Caki2 (cell line): Measurements from ENCODE around the gene ATL1. TPM values are rescaled to one million over a fixed set of nuclear protein-coding genes. Genes with fewer than 3 reads are reported as not detected.
A peak's percentile ranks its signal among the peaks of the same experiment; 100 is the strongest.
"Not testable (repeated sequence)": the region's sequence is repeated elsewhere in the genome, so short reads cannot be mapped to it uniquely, and the experiment has no call there.

Experiments used
- DNase-seq: peaks from one replicate; pipeline ENCODE4 v3.0.0-alpha.2; 2015; ENCODE audit warnings: low read depth
- in situ Hi-C: cut with HindIII; loops from 2 replicates; pipeline ENCODE4 v1.10.0; 2016; ENCODE audit warnings: low sequenced_read_pairs, low pct_unique_long_range_greater_than_20kb, mixed read lengths
- total RNA-seq: library from RNA; depleted of rRNA; stranded (reverse); fragments of >200 nt; shearing (Covaris generic); gene quantifications from 2 replicates; pipeline ENCODE4 v1.2.3, GENCODE V29; 2014; ENCODE audit warnings: low replicate concordance

The ATL1 gene
- total RNA-seq, 1 experiment from 2014 or later, result 16.2 TPM

DNA sequence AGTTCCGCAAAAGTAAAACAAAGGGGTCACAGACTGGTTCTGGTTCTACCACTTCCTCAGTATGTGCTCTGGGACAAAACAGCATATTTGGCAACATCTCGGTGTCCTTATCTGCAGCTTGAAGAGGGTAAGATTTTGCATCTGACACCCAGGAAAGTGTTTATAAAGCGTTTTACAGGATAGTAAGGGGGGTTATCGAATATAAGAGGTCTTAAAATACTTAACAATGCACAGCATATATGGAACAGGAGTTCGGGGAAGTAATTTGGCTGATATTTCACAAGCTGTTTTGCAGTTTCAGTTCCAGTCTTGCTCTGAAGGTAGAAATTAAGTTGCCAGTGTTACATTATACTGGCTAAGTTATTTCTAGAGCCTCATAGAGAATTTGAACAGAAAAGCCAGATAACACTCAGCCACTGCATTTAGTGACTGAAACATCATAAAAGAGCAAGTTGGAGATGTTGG lies 26.7 kb upstream of the ATL1 start:
- in situ Hi-C loops, result no loop called here
- no peak for DNase-seq

DNA sequence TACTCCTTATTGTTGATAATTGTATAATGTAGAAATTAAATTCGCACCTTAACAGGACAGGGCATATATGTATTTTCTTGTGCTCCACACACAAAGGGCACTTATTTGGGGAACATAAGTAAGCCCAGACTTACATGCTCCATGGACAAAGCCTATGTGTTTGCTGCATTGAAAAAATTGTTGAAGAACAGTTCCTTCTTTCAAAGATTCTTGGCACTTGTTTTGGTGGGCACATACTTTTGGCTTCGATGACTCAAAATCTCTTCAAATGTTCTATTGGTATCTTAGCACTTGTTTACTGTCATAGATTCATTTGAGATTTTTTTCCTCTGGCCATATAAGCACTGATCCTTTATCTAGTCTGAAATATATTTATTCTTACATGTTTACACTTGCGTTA lies 26.1 kb upstream of the ATL1 start:
- DNase-seq, result no peak
- in situ Hi-C loops, result no loop called here

GRCh38 chr14:50534416-50534815 lies 25.5 kb upstream of the ATL1 start:
- in situ Hi-C loops, result no loop called here
- no peak for DNase-seq

- in situ Hi-C loops, result no loop called here
- DNase-seq, result no peak
Observed at GRCh38 chr14:50534997-50535396, 24.9 kb upstream of the ATL1 start.

GRCh38 chr14:50538034-50538433 lies 21.9 kb upstream of the ATL1 start:
- DNase-seq, in situ Hi-C loops: not testable (repeated sequence)

DNA sequence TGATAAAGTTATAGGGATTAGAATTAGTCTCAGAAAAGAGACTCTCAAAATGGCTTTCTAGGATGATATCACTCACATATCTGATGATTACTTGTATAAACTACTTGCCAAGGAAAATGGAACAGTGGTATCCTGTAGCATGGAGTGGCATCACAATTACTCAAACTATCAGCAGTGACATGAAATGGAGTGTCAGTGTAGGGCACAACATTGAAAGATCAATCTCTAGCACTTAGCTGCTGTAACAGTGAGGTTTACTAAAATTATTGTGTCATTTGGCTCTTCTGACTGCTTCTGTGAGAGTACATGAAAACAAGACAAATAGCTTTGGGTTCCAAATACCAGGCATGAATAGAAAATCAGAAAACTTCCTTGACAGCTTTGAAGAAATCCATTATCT lies 20.9 kb upstream of the ATL1 start:
- no peak for DNase-seq
- in situ Hi-C loops, result no loop called here

DNA sequence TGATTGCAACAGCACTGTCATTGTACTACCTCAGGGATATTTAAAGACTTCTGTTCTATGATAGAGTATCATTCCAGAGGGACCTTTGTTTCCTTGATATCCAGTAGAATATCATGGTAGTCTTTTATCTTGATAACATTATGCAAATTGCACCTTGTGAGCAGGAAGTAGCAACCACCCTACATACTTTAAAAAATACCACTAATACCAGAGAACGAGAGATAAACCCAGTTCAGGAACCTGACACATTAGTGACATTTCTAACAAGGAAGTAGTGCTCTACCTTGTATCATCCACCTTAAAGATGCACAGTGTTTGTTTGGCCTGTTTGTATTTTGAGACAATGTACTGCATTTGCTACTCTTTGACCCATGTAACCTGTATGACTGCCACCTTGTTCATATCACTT lies 18.8 kb upstream of the ATL1 start:
- DNase-seq, result no peak
- in situ Hi-C loops, result no loop called here

DNA sequence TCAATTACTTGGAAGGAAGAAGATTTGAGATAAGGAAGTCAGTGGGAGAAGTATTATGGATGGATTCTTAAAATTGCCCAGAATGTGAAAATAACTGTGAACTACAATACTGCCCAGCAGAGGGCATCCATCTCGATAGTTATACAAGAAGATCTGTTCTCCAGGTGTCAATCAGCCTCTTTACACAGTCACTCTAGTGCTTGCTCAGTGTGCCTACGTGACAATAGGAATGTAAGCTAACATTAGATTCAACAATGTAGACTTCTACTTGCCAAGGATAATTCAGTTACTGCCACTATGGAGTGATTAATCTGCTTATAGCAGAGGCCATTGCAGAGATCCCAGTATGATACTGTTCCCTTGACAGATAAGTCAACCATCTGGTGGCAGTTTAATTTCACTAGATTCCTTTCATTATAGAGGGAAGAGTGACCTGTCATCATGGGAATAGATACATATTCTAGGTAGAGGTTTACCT lies 17.0 kb upstream of the ATL1 start:
- in situ Hi-C loops, result no loop called here
- peak; percentile 44 for DNase-seq

DNA sequence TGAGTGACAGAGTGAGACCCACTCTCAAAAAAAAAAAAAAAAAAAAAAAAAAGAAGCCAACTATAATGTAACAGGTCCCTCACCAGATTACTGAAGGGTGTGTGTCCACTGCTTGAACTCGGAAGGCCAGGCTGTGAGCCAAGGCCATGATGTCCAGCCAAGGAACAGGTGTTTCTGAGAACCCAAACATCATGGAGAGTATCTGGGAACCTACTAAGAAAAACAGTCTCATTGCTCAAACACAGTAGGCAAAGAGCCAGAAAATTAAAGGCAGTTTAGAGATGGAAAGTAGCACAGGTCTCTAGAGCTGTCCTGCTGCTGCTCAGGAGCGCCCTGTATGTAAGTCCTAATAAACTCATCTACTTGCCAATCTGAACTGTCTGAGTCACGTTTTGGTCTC lies 15.0 kb upstream of the ATL1 start:
- in situ Hi-C loops, result no loop called here
- no peak for DNase-seq

GRCh38 chr14:50545618-50546017 lies 14.3 kb upstream of the ATL1 start:
- in situ Hi-C loops, result no loop called here
- DNase-seq, result no peak

DNA sequence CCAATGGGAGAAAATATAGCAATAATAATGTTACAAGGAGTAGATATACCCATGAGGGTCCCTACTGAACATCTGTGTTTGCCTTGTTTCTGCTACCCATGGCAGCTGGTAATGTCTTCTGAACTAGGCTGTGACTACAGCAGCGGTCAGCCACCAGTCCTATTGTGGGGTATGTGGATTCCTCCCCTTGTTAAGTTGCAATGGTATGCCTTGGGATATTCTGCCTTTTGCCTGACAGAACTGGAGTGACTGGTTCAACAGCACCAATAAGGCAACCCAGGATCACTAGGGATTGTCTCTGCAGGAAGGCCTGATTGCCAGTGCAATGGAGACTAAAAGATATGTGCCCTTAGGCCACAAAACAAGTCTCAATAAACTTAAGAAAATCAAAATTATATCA lies 9.7 kb upstream of the ATL1 start:
- no peak for DNase-seq
- in situ Hi-C loops, result no loop called here

GRCh38 chr14:50551877-50552276 lies 8.1 kb upstream of the ATL1 start:
- in situ Hi-C loops, result no loop called here
- DNase-seq, result no peak

DNA sequence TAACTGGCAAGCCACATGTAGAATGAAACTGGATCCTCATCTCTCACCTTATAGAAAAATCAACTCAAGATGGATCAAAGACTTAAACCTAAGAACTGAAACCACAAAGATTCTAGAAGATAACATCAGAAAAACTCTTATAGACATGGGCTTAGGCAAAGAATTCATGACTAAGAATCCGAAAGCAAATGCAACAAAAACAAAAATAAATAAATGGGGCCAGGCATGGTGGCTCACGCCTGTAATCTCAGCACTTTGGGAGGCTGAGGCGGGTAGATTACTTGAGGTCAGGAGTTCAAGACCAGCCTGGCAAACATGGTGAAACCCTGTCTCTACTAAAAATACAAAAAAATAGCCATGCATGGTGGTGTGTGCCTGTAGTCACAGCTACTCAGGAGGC lies 7.1 kb upstream of the ATL1 start:
- DNase-seq, in situ Hi-C loops: not testable (repeated sequence)

GRCh38 chr14:50560931-50561285 lies 963 bp downstream of the ATL1 start:
- in situ Hi-C loops, result no loop called here
- DNase-seq, result no peak

- no peak for DNase-seq
- in situ Hi-C loops, result no loop called here
Observed at GRCh38 chr14:50562841-50563240, 2.9 kb downstream of the ATL1 start.

DNA sequence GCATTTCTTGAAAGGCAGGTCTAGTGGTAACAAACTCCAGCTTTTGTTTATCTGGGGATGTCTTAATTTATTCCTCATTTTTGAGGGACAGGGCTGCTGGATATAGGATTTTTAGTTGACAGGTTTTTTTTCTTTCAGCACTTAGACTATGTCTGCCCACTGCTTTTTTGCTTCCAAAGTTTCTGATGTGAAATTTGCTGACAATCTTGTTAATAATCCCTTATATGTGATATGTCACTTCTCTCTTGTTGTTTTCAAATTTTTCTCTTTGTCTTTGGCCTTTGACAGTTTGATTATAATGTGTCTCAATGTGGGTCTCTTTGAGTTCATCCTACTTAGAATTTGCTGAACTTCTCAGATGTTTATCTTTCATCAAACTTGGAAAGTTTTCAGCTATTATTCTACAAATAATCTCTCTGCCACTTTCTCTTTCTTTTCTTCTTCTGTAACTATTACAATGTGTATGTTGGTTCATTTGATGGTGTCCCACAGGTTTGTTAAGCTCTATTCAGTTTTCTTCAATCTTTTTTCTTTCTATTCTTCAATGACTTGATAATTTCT lies 9.8 kb downstream of the ATL1 start:
- DNase-seq, result no peak
- in situ Hi-C loops, result no loop called here

DNA sequence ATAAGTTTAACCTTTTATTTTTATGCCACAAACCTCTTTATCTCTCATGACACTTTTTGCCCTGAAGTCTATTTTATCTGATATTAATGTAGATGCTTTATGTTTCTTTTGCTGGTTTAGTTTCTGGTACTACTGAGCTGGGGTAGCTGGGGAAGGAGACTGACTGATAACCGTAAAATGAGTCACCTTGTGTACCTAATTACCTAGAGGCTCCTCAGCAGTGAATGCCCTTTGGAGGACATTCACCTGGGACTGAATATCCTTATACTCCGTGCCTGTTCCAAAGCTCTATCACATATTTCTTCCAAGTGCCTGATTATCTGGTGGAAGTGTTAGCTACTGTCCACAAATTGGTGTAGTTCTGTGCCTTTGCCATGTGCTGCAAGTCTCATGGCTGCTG lies 13.9 kb downstream of the ATL1 start:
- in situ Hi-C loops, result no loop called here
- DNase-seq, result no peak

GRCh38 chr14:50575769-50576168 lies 15.8 kb downstream of the ATL1 start:
- no peak for DNase-seq
- in situ Hi-C loops, result no loop called here

DNA sequence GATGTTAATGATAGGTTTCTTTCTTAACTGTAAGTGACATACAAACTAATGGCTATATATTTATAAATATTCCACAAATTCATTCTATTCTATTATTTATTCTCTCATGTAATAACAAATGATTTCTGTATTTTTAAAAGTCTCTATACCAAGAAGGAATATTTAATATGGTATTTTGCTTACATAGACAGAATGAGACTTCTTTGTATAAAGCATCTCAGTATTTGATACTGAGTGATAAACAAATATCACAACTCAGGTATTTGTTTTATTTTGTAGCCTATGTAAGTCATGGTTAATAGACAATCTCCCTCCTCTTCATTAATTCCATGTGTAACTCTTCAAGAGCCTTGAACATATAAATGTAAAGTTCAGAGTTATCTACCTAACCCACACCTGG lies 18.0 kb downstream of the ATL1 start:
- no peak for DNase-seq
- in situ Hi-C loops, result no loop called here

GRCh38 chr14:50578433-50578832 lies 18.5 kb downstream of the ATL1 start:
- DNase-seq, result no peak
- in situ Hi-C loops, result no loop called here

DNA sequence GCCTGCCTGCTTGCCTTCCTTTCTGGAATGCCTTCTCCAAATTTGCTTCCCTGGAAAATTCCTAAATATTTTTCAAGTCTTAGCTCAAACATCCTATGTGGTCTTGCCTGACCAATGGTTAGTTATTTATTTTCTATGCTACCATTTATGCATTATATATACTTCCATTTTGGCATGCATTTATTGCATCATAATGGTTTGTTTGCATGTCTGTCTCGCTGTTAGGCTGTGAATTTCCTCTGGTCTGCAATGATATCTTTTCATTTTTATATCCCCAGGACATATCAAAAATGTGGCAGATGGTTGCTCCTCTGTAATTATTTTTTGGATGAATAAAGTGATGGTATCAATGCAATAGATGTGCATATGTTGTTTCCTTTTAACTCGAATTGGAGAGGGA lies 30.5 kb downstream of the ATL1 start:
- in situ Hi-C loops, result no loop called here
- no peak for DNase-seq
